OCI-LY1 (cell line): Measurements from ENCODE around the gene FARP1.

ENCODE experiments used
- CTCF ChIP-seq: fragments of 200-600 bp; sonication (generic), shearing (Covaris generic); IDR thresholded peaks from 2 replicates; pipeline ENCODE4 v1.5.1; 2017; ENCODE audit warnings: mild to moderate bottlenecking, antibody characterized with exemption, low read length, moderate library complexity, mixed read lengths
- EZH2 ChIP-seq: fragments of 200-600 bp; sonication (generic), shearing (Covaris generic); IDR thresholded peaks from 2 replicates; pipeline ENCODE4 v1.8.0; 2017; ENCODE audit warnings: borderline replicate concordance, mixed run types, mild to moderate bottlenecking, antibody characterized with exemption, low read length, moderate library complexity, mixed read lengths

GRCh38 chr13:98175043-98175442, 32.1 kb downstream of the FARP1 start:
- TF ChIP-seq CTCF (no peak), EZH2 (no peak)
